ENCODE measurements around the gene CEPT1.

DNA sequence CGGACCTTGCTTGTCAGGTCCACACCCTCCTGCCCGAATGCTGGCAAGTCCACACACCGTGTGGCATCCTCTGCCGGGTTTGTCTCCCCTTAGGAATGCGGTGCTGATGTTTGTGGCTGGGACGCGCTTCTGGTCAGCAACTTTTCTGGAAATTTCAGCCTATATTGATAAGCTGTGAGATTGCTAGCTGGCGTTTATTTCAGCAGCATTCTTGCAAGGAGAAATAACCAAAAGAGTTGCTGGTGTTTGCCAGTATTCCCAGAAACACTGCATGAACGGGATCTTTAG, 601 bp downstream of the CEPT1 start:
- TF ChIP-seq, protein P1, sequence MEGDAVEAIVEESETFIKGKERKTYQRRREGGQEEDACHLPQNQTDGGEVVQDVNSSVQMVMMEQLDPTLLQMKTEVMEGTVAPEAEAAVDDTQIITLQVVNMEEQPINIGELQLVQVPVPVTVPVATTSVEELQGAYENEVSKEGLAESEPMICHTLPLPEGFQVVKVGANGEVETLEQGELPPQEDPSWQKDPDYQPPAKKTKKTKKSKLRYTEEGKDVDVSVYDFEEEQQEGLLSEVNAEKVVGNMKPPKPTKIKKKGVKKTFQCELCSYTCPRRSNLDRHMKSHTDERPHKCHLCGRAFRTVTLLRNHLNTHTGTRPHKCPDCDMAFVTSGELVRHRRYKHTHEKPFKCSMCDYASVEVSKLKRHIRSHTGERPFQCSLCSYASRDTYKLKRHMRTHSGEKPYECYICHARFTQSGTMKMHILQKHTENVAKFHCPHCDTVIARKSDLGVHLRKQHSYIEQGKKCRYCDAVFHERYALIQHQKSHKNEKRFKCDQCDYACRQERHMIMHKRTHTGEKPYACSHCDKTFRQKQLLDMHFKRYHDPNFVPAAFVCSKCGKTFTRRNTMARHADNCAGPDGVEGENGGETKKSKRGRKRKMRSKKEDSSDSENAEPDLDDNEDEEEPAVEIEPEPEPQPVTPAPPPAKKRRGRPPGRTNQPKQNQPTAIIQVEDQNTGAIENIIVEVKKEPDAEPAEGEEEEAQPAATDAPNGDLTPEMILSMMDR (IDR thresholded peaks at IDR 0.05; ENCODE audit: borderline replicate concordance, extremely low read depth, low read length, poor library complexity, severe bottlenecking): no peak
- no peak for TF ChIP-seq EZH2 (IDR thresholded peaks at IDR 0.05; ENCODE audit: borderline replicate concordance, low read depth, low read length, severe bottlenecking)
